IMR-90 (cell line): ENCODE results near the gene NDUFV2. TPM values are rescaled to one million over a fixed set of nuclear protein-coding genes. Genes with fewer than 3 reads are reported as not detected.

Source experiments
- ELK1 ChIP-seq: fragments of 150-350 bp; IDR thresholded peaks from 2 replicates; pipeline ENCODE4 v1.6.1; 2016; ENCODE audit warnings: low read depth, mild to moderate bottlenecking, low read length, moderate library complexity, borderline replicate concordance
- NFE2L2 ChIP-seq: fragments of 150-350 bp; IDR thresholded peaks from 2 replicates; pipeline ENCODE4 v1.6.1; 2016; ENCODE audit warnings: low read depth, mild to moderate bottlenecking, low read length
- RFX5 ChIP-seq: IDR thresholded peaks from 2 replicates; pipeline ENCODE4 v1.8.0; 2012; ENCODE audit warnings: low read depth, mild to moderate bottlenecking, low read length, moderate library complexity
- polyA plus RNA-seq, 3 experiments: library from polyadenylated mRNA; depleted of rRNA; stranded (reverse); fragments of >200 nt; gene quantifications; 2 replicates each; pipeline ENCODE4 v1.2.3, GENCODE V29; 2012; ENCODE audit warnings: low replicate concordance in 1 of 3
- total RNA-seq: library from RNA; depleted of rRNA; stranded (reverse); fragments of >200 nt; gene quantifications from 2 replicates; pipeline ENCODE4 v1.2.3, GENCODE V29; 2012

NDUFV2 gene
- total and polyA plus RNA-seq, 2 of the 4 experiments (the other 2 are of a cell fraction) = 106 to 126 TPM

- TF ChIP-seq ELK1 (no peak), NFE2L2 (peak; percentile 4; the same call in 1 of the 2 replicates), RFX5 (no peak)
These were observed 34.0 kb downstream of the NDUFV2 start, which contains the start of gene ANKRD12 (continued) for GRCh38 chr18:9136315-9137155.
